CD4-positive, alpha-beta T cell treated with Interleukin-12 subunit alpha and Interleukin-12 subunit beta, for 1 hour (primary cell): ENCODE data around the gene NANS.
"Not testable (repeated sequence)": the region's sequence is repeated elsewhere in the genome, so short reads cannot be mapped to it uniquely, and the experiment has no call there.

Source experiments
- DNase-seq: peaks from one replicate; pipeline ENCODE4 v3.0.0-alpha.2; 2020

NANS gene

DNA sequence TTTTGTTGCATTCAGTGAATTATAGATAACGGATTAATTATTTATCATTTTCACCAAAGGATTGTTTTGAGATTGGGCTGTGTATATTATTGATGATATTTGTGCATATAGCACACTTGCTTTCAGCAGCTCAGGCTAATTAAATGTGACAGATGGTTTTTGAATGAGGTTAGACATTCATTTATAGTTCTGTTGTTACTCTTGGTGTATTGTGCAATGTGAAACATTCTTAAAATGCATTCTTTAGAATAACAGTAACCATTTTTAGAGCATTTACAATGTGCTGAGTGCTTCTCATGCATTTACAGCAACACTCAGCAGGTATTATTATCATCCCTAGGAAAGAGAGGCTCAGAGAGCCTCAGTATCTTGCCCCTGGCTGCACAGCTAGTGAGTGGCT lies 23.8 kb downstream of the NANS start:
- DNase-seq = no peak

GRCh38 chr9:98080780-98081179 lies 24.2 kb downstream of the NANS start:
- no peak for DNase-seq

- no peak for DNase-seq
Observed at GRCh38 chr9:98081477-98082219, 25.1 kb downstream of the NANS start.

DNA sequence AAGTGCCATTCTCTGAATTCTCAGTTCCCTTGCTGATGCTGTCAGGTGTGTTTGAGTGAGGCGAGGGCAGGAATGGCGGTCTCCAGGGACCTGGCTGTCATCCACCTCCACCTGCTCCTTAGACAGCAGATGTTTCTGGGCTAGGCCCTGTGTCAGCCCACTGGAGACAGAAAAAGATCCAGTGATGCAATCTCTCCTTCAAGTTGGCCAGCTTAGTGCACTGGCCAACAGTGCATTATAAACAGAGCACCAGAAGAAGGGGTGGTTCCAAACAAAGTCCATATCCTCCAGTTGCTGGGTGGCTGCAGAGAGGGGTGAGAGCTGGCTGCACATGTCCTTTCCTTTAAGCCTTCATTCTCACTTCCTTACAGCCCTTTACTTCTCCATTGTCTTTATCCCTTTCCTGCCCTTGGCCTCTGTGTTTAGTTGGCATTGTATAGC lies 26.5 kb downstream of the NANS start:
- DNase-seq = no peak

DNA sequence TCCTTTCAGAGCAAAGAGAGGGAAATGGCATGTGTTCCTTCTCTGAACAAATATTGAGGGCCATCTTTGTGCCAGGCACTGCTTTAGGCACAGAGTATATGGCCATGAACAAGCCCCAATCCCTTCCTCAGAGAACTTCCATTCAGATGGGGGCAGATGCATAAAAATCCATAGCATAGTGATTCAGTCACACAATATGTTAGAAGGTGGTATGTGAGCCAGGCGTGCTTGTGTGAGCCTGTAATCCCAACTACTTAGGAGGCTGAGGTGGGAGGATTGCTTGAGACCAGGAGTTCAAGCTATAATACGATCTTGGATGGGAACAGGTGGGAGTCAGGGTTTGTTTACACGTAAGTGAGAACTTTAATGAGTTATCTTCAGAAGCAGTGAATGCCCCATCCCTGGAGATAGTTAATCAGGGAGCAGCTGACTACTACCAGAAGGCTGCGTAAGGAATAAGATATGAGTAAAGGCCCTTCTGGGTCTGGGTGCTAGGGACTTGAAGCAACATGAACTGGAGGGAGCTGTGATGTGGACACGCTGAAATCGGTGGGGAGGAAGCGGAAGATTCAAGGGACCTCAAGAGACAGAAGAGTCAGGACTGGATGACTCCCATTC lies 27.1 kb downstream of the NANS start:
- no peak for DNase-seq

DNA sequence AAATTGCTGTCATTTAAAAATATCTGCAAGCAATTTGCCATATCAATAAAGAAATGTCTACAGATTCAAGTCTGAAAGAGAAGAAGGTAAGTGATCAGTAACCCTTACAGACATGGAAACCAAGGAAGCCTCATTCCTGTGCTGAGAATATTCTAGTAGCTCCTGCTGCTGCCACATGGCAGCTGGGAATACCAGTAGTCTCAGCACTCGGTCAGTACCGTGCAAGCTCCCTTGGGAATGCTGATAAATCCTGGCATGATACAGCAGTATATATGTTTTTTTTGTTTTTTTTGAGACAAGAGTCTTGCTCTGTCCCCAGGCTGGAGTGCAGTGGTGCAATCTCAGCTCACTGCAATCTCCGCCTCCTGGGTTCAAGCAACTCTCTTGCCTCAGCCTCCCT lies 27.9 kb downstream of the NANS start:
- DNase-seq = no peak

DNA sequence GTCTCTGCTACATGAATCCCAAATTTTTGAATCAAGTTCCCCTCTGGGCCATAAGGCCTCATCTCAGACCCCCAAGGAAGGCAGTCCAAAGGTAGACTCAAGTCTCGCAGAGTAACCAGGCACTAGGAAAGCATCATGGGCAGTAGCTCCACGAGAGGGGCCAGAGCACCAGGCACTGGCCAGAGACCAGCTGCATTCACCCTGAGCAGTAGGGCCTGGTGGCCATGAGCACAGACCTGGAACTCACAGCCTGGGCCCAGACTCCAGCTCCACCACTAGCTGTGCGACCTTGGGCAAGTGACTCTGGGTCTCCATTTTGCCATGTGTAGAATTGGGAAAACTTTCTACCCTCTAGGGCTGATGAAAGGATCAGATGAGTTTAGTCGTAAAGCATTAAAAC lies 28.5 kb downstream of the NANS start:
- DNase-seq = no peak

- DNase-seq = no peak
Observed at GRCh38 chr9:98085944-98086343, 29.4 kb downstream of the NANS start.

- no peak for DNase-seq
Observed at GRCh38 chr9:98086461-98086860, 29.9 kb downstream of the NANS start.

GRCh38 chr9:98087420-98088354 lies 31.2 kb downstream of the NANS start:
- peak; percentile 64 for DNase-seq

GRCh38 chr9:98090674-98091073 lies 34.1 kb downstream of the NANS start:
- DNase-seq = not testable (repeated sequence)

DNA sequence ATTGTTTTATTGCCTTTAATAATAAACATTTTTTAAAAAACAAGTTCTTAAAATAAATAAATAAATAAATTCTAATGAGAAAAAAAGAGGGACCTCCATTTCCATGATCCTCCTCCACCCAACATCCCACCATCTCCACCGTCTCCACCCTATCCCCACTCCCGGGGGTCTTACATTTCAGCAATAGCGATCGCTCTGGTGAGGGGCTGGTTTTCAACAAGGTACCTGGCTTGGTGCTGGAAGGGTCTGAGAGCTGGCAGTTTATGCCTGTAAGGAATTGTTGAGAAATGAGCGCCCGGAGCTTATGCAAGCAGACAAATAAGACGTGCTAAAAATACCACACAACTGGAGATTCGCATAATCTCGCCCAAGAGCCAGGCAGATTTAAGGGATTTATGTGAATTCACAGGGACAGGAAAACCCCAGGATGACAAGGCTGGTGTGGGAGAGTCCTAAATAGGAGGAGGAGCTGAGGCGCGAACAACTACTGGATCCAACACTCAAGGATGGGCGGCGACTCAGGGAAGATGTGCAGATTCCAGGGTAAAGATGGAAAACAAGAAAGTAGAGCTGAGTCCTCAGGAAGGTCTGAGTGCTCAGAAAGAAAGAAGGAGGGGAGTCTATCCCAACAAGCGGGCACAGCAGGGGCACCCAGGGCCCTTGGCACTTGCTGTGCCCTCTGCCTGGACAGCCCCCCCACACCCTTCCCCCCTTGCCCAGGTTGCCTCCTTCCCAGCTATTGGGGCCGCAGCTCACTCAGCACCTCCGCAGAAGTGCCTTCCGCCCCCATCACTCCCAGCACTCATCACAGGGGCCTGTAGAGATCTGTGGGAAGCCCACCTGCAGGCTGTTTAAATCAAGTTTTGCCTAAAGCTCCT lies 35.4 kb downstream of the NANS start:
- no peak for DNase-seq

DNA sequence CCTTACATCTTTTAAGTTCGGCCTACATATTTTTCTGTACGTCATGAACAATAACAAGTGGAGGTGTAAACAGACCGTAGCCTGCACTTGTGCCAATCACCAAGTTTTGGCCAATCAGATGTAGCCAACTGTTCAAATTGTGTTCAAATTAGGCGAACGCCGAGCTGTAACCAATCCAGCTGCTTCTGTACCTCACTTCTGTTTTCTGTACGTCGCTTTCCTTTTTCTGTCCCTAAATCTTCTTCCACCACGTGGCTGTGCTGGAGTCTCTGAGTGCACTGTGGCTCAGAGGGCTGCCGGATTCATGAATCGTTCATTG lies 36.0 kb downstream of the NANS start:
- DNase-seq = peak; percentile 33

GRCh38 chr9:98094316-98094715 lies 37.8 kb downstream of the NANS start:
- no peak for DNase-seq

DNA sequence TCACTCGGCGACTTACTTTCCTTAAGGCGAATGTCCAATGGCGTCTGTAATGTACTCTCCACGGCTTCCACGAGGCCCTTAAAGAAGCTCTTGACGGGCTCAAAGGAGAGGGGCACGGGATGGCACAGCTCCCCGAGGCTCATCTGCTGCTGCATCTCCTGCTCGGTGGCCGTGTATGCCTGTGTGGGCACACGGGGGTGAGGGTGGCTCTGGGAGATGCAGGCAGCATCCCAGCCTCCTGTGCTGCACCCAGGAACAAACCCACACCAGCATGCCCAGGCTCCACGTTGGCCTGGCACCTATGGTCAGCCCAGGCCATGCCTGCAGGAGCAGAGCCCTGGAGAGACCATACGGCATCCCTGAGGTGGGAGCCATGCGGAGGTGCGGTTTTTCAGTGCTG lies 38.3 kb downstream of the NANS start:
- no peak for DNase-seq

- DNase-seq = no peak
Observed at GRCh38 chr9:98095401-98095800, 38.9 kb downstream of the NANS start.

- no peak for DNase-seq
Observed at GRCh38 chr9:98096091-98096490, 39.6 kb downstream of the NANS start.

DNA sequence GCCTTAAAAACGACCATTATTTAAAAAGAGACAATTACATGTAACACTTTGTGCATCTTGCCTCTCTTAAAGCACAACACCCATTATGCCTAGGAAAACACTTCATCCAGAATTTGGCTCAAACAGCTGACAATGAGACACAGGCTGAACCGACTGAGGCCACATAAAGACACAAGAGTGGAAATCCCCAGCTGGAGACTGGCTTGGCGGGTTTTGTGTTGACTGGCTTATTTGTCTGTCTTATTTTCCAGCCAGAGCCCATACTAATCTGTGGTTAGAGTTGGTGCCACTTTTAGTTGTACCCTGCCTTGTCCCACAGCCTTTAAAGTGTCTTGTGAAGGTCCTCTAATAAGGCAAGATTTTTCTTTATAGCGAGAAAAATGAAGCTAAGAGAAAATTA lies 41.3 kb downstream of the NANS start:
- peak; percentile 63 for DNase-seq

- DNase-seq = peak; percentile 44
Observed at GRCh38 chr9:98099346-98099745, 42.8 kb downstream of the NANS start.

DNA sequence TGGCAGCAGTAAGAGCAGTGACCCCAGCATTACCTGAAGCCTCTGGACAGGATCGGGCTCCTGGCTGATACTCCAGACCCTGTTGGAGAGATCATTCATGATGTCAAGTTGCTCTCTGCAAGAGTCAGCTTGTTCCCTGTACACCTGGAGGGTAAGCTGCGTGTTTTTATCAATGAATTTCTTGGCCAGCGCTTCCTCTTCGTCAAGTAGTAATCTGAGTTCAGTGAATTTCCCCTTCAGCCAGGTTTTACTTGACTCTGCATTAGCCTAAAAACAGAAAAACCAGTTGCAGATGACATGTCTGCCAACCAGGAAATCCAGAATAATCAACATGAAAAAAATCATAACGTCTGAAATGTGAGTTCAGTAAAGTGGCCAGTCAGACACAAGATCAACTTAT lies 43.4 kb downstream of the NANS start:
- peak; percentile 36 for DNase-seq

- no peak for DNase-seq
Observed at GRCh38 chr9:98100456-98100855, 43.9 kb downstream of the NANS start.

GRCh38 chr9:98101416-98101815 lies 44.9 kb downstream of the NANS start:
- no peak for DNase-seq

DNA sequence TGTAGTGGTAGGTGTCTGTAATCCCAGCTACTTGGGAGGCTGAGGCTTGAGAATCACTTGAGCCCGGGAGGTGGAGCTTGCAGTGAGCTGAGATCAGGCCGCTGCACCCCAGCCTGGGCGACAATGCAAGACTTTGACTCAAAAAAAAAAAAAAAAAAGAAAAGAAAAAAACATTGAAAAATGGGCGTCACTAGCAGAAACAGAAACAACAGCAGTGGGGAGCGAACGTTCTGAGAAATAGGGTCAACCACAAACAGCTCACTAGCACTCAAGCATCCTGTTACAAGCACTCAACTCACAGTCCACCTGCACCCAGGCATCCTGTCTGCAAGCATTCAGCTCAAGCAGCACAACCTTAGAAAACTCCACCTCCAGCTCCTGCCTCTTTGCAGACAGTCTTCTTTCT lies 45.3 kb downstream of the NANS start:
- peak; percentile 91 for DNase-seq
